Activated CD4-positive, alpha-beta memory T cell treated with anti-CD3 and anti-CD28 coated beads, Interleukin-2, amount 10 ng/mL, durations not matched to agents 7 days and 5 days (primary cell): Measurements from ENCODE around the gene C1QTNF3. TPM values are rescaled to one million over a fixed set of nuclear protein-coding genes. Genes with fewer than 3 reads are reported as not detected.
"Not testable (repeated sequence)": the region's sequence is repeated elsewhere in the genome, so short reads cannot be mapped to it uniquely, and the experiment has no call there.

Source experiments
- CTCF ChIA-PET: fragments of 350-600 bp; sonication (Branson Sonifier 250); formaldehyde crosslinking; loops from one replicate; lab custom pipeline; 2021; ENCODE audit warnings: antibody characterized with exemption, inconsistent platforms; lab: Charles Lee
- POLR2A ChIA-PET: fragments of 350-600 bp; sonication (Branson Sonifier 250); formaldehyde crosslinking; loops from one replicate; lab custom pipeline; 2021; ENCODE audit warnings: antibody characterized with exemption; lab: Charles Lee
- DNase-seq: peaks from one replicate; pipeline ENCODE4 v3.0.0-alpha.2; 2020
- H3K27ac Mint-ChIP-seq: one replicate; pipeline ENCODE4 v1.8.0; 2021; ENCODE audit warnings: mild to moderate bottlenecking, mixed read lengths
- H3K27me3 Mint-ChIP-seq: one replicate; pipeline ENCODE4 v1.8.0; 2021; ENCODE audit warnings: mixed read lengths
- H3K36me3 Mint-ChIP-seq: one replicate; pipeline ENCODE4 v1.8.0; 2021; ENCODE audit warnings: low read depth, mixed read lengths
- H3K4me1 Mint-ChIP-seq: one replicate; pipeline ENCODE4 v1.8.0; 2021; ENCODE audit warnings: mixed read lengths
- H3K4me3 Mint-ChIP-seq: one replicate; pipeline ENCODE4 v1.8.0; 2021; ENCODE audit warnings: mild to moderate bottlenecking, mixed read lengths
- H3K9me3 Mint-ChIP-seq: one replicate; pipeline ENCODE4 v1.8.0; 2021; ENCODE audit warnings: mixed read lengths
- total RNA-seq, 2 experiments: library from RNA; stranded (reverse); gene quantifications; one replicate each; pipeline ENCODE4 v1.2.3, GENCODE V29; 2021

The C1QTNF3 gene
- total RNA-seq, 2 experiments from 2014 or later: 2.5 to 3.3 TPM

DNA sequence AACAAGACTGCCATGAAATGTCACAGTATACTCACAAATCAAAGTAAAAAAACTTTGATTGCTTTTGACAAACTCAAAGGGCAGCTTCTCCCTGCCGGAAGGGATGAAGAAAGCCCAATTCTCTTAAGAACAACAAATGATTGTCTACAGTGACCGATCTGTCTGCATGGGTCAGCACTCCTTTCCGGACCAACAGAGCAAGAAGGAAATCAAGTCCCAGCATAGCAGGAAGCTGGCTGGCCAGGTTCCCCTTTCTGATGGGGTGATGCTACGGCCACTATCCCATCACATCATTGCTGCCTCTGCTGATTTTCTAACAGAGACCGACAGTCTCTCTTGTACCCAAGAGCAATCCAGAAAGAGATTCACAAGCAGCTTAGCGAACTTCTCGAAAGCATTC lies 692 bp downstream of the C1QTNF3 start:
- no peaks in the 10 kb centered on the region for H3K9me3 Mint-ChIP-seq
- ChIA-PET POLR2A (no interaction called here), CTCF (no interaction called here)

DNA sequence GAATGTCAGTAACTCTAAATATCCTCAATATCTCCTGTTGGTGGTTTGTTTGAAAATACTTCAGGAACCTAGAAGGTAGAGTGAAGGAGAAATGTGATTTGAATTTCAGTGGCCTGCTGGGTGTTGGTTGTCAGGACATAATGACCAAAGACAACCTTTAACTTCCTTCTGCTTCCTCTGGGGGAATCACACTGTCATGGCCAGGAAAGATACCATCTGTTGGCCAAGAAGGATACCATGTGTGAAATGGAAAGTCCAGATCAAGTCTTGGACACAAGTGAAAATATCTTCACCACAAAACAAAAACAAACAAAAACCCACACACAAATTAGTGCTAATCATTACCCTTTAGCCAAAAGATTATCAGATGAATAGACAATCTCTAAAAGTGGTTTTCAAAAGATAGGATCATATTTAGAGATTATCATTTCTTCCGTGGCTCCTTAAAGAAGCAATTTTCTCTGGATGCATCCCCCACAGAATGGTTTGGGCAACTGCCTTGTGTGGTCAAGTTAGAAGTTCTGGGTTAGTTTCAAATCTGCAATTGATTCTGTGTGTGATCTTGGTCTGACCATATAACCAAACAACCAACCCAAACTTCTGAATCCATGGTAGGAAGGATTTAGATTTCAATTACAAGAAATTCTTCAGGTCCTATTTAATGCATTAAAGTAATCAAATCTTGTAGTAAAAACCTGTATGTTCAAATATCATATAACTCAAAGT lies 1.6 kb downstream of the C1QTNF3 start:
- Mint-ChIP-seq H3K27ac (no peak overlapping the region), H3K36me3 (peaks cover 4% of the 10 kb centered on the region), H3K4me1 (no peaks in the 10 kb centered on the region), H3K9me3 (no peaks in the 10 kb centered on the region), H3K4me3 (no peak overlapping the region), H3K27me3 (no peaks in the 10 kb centered on the region)
- no peak for DNase-seq
- POLR2A ChIA-PET: no interaction called here
- CTCF ChIA-PET: no interaction called here

More for the DNA sequence above, 692 bp downstream of the C1QTNF3 start:
- Mint-ChIP-seq H3K27me3 (no peaks in the 10 kb centered on the region), H3K4me3 (no peak overlapping the region), H3K4me1 (no peaks in the 10 kb centered on the region), H3K27ac (no peak overlapping the region), H3K36me3 (peaks cover 4% of the 10 kb centered on the region)
- DNase-seq: no peak

DNA sequence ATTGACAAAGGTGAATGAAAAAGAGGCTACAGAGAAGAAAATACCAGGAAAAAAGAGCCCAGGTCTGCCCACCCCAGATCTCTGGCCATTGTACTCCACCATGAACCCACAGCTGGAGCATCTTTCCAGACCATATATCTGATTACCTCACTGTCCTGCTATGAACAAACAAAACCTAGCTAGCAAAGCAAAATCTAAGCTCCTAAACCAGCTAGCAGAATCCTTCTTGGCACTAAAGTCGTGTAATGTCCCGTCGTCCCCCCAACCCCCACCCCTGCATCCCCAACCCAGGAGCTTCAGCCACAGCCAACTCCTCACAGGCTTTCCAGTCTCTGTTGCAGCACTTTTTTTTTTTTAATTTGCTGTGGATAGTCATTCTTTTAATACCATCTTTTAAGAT lies 2.5 kb downstream of the C1QTNF3 start:
- H3K9me3 Mint-ChIP-seq: no peaks in the 10 kb centered on the region
- H3K4me3 Mint-ChIP-seq: no peak overlapping the region
- POLR2A ChIA-PET: no interaction called here
- CTCF ChIA-PET: no interaction called here
- peaks cover 4% of the 10 kb centered on the region for H3K36me3 Mint-ChIP-seq
- no peaks in the 10 kb centered on the region for H3K4me1 Mint-ChIP-seq
- H3K27ac Mint-ChIP-seq: no peak overlapping the region
- H3K27me3 Mint-ChIP-seq: no peaks in the 10 kb centered on the region
- DNase-seq: no peak

DNA sequence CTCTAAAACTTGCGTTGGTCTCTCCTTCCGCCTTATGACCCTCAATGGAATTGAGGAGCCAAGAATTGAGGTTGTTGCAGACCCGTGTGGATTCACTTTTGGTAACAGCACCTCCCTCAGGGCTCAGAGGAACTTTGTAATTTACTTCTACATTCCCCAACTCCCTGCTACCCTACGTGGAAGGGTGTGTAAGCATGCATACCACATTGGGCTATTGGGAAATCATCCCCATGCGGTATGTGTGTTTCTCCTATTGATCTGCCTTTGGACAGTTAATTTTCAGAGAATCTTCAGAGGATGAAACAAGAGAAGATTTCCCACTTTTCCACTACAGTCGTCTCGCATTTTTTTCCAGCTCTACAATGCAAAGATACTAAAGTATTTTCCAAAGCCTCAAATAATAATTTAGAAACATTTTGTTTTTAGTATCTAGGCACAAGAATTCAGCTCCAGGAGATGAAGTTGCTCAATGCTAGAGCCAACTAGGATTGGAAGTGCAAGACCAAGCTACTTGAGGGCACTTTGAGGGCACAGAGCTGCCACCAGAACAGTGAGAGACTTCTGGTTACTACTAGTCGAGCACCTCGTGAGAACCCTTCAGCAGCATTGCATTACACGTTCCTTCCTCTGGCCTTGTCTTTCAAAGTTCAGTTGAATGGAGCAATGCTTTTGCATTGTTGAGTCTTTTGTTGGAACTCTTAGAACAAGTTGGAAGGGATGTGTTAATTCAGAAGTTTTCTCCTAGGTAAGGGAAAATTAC lies 3.4 kb downstream of the C1QTNF3 start:
- Mint-ChIP-seq H3K4me3 (no peak overlapping the region), H3K27ac (no peak overlapping the region), H3K36me3 (peaks cover 4% of the 10 kb centered on the region), H3K27me3 (no peaks in the 10 kb centered on the region), H3K4me1 (no peaks in the 10 kb centered on the region), H3K9me3 (no peaks in the 10 kb centered on the region)
- DNase-seq: no peak
- ChIA-PET CTCF (no interaction called here), POLR2A (no interaction called here)

DNA sequence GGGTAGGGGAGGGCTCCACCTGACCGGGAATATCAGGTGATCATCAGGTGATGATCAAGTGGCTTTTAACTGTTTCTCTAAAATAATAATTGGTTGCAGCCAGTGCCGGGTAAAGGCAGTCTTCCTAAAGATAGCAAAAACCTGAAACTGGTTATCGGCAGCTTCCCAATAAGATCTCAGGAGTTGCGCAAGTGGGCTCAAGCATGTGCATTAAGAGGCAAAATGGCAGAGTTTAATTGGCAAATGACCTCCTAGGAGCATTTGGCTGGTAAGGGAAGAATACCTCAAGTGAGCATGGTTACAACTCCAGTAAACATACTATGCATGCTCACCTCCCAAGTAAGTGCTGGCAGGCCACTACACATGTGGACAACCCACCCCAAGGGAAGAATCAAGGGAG lies 4.2 kb downstream of the C1QTNF3 start:
- H3K4me1 Mint-ChIP-seq: no peaks in the 10 kb centered on the region

DNA sequence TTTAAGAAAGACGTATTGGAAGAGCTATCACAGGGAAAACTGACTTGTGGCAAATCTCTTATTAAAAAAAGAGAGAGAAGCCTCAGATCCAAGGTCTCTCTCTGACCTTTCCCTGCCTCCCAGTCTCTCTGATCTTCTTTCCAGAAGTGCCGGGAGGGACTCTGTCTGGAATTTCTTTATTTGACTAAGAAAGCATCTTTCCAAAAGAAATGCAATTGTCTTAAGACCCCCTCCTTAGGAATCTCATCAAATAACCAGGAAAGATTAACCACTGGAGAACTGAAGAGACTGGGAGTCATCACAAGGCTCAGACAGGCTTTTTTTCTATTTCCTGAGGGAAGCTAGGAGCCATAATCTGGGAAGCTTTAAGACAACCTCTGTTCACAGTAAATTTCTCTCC lies 4.6 kb downstream of the C1QTNF3 start:
- no peaks in the 10 kb centered on the region for H3K9me3 Mint-ChIP-seq
- no peaks in the 10 kb centered on the region for H3K27me3 Mint-ChIP-seq
- H3K27ac Mint-ChIP-seq: no peak overlapping the region
- DNase-seq: no peak
- H3K4me1 Mint-ChIP-seq: no peaks in the 10 kb centered on the region
- ChIA-PET POLR2A (no interaction called here), CTCF (no interaction called here)
- H3K36me3 Mint-ChIP-seq: peaks cover 5% of the 10 kb centered on the region
- H3K4me3 Mint-ChIP-seq: no peak overlapping the region

More for the DNA sequence above, 4.2 kb downstream of the C1QTNF3 start:
- DNase-seq: no peak
- POLR2A ChIA-PET: no interaction called here
- CTCF ChIA-PET: no interaction called here
- Mint-ChIP-seq H3K27ac (no peak overlapping the region), H3K27me3 (no peaks in the 10 kb centered on the region), H3K9me3 (no peaks in the 10 kb centered on the region), H3K4me3 (no peak overlapping the region), H3K36me3 (peaks cover 4% of the 10 kb centered on the region)

DNA sequence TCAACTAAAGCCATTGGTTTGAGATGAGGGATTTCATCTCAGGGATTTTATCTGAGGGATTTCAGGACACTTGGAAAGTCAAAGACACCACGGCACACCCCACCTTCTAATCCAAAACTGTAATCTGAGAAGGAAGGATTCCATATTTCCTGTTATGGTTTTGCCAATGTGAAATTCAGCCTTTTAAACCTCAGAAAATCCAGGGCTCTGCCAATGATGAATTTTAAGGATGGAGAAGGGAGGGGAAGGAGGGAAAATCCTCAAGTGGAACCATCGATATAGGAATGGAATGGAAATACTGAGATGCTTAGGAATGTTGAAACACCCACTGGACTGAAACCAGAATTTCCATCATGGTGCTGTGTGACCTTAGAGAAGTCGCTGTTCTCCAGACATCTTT lies 5.3 kb downstream of the C1QTNF3 start:
- DNase-seq: no peak
- Mint-ChIP-seq H3K4me3 (no peak overlapping the region), H3K36me3 (peaks cover 7% of the 10 kb centered on the region), H3K27ac (no peak overlapping the region), H3K27me3 (no peaks in the 10 kb centered on the region), H3K4me1 (no peaks in the 10 kb centered on the region), H3K9me3 (no peaks in the 10 kb centered on the region)
- CTCF ChIA-PET: no interaction called here
- POLR2A ChIA-PET: interaction anchor here (0.5 kb wide), 1 partner anchor 10 kb away, joined by 3 read pairs; no protein-coding TSS in a partner anchor

DNA sequence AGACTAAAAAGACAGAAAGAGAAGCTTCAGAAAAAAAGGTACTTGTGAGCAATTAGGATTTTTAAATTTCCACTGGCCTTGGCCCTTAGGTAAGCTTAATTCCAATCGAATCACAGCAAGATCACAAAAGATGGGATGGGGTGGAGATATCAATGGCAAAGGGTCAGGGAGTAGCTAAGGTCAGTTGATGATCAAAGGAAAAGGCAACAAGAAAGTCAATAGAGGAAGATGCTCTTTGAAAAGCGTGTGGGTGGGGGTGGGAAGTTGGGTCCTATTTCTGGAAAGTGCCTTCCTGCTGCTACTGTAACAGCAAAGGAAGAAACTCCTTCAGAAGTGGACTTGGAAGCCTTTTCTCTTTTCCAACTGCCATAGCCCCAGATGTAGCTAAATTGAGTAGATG lies 7.3 kb downstream of the C1QTNF3 start:
- POLR2A ChIA-PET: no interaction called here
- DNase-seq: no peak
- Mint-ChIP-seq H3K4me1 (no peaks in the 10 kb centered on the region), H3K36me3 (peaks cover 7% of the 10 kb centered on the region), H3K27me3 (no peaks in the 10 kb centered on the region), H3K27ac (no peak overlapping the region), H3K4me3 (no peak overlapping the region), H3K9me3 (no peaks in the 10 kb centered on the region)
- CTCF ChIA-PET: interaction anchor here (0.9 kb wide), 1 partner anchor 38 kb away, joined by 4 read pairs; no protein-coding TSS in a partner anchor

DNA sequence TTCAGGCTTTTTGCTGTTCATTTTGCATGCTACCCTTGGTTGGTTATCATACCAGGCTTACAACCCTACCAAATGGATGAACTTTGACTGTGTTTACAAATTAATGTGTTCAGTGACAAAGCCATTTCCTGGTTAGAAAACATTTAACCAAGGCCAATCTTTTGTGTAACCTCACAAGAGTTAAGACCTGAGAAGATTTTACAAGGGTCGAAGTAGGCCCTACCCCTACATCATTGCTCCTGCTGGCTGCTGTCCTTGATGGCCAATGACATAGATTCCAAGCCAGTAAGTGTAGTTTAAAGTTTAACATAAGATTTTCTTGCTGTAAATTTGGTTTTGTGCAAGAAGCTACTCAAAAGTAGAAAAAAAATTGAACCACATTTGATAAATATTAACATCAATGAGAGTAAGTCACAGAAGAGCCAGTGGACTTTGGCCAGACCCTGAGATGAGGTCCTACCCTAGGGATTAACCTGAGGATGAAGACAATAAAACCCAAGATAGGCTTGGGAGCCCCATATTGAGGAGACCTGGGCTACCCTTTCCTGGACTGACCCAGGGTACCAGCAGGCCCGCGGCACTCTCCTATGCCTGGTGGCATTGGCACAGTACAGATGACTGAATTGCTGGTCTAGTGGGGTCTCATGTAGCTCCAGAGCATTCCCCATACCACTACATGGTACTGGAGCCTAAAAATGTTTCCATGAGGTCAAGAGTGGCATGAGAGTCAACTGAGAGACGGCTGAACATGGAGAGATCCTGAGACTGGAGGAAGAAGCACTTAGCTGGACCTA lies 8.3 kb downstream of the C1QTNF3 start:
- Mint-ChIP-seq H3K36me3 (peaks cover 7% of the 10 kb centered on the region), H3K27me3 (no peaks in the 10 kb centered on the region), H3K4me3 (no peak overlapping the region), H3K27ac (no peak overlapping the region), H3K9me3 (no peaks in the 10 kb centered on the region), H3K4me1 (no peaks in the 10 kb centered on the region)
- POLR2A ChIA-PET: no interaction called here
- DNase-seq: no peak
- CTCF ChIA-PET: no interaction called here

DNA sequence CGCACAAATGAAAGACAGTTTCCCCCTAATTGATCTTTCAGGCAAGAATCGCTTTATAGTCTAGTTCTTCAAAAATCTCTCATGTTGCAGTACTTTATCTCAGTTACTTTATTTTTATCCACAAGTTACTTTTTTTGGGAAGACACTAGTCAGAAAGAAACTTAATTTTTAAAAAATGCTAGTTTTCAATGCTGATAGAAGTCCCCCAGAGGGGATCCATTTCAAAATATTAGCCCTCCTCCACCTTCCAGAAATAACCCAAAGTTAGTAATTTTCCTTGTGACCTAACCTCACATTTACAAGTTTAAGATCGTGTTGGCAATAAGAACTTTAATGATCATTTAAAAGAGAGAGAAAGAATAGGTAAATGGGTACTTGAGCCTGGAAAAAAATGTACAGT lies 11.0 kb downstream of the C1QTNF3 start:
- no peak overlapping the region for H3K27ac Mint-ChIP-seq
- ChIA-PET POLR2A (interaction anchor here (0.8 kb wide), 1 partner anchor 10 kb away, joined by 3 read pairs; no protein-coding TSS in a partner anchor), CTCF (no interaction called here)
- no peaks in the 10 kb centered on the region for H3K27me3 Mint-ChIP-seq
- H3K4me3 Mint-ChIP-seq: no peak overlapping the region
- H3K36me3 Mint-ChIP-seq: peaks cover 8% of the 10 kb centered on the region
- DNase-seq: no peak
- no peaks in the 10 kb centered on the region for H3K9me3 Mint-ChIP-seq
- no peaks in the 10 kb centered on the region for H3K4me1 Mint-ChIP-seq

DNA sequence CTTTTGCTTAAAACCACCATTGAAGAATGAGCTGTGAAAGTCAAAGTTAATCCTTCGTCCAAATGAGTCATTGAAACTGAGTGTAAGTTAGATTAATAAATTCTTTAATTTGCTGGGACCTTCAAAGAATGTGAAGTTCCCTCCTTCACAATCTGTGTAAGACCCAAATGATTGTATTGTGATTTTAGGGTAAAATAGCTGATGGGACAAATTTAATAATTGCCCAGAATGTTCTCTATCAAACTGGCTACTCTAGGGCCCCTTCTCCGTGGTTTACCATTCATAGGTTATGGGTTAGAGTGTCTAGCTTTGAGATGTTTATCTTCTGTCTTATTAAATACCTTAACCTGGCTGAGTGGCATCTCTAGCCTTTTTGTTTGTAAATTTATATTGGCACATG lies 11.9 kb downstream of the C1QTNF3 start:
- no peaks in the 10 kb centered on the region for H3K27me3 Mint-ChIP-seq
- H3K4me3 Mint-ChIP-seq: no peak overlapping the region
- H3K9me3 Mint-ChIP-seq: no peaks in the 10 kb centered on the region
- ChIA-PET POLR2A (interaction anchor here (0.6 kb wide), 1 partner anchor 176 kb away, joined by 3 read pairs; no protein-coding TSS in a partner anchor), CTCF (interaction anchor here (1.2 kb wide), 1 partner anchor 24 kb away, joined by 3 read pairs; no protein-coding TSS in a partner anchor)
- no peak overlapping the region for H3K27ac Mint-ChIP-seq
- peaks cover 8% of the 10 kb centered on the region for H3K36me3 Mint-ChIP-seq
- DNase-seq: no peak
- H3K4me1 Mint-ChIP-seq: no peaks in the 10 kb centered on the region

DNA sequence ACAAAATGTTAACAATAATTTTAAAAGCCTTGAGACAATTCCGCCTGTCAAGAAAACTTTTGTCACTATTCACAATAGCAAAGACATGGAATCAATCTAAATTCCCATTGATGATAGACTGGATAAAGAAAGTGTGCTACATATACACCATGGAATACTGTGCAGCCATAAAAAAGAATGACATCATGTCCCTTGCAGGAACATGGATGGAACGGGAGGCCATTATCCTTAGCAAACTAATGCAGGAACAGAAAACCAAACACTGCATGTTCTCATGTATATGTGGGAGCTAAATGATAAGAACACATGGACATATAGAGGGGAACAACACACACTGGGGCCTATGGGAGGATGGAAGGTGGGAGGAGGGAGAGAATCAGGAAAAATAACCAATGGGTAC lies 12.4 kb downstream of the C1QTNF3 start:
- H3K36me3 Mint-ChIP-seq, H3K27me3 Mint-ChIP-seq, H3K9me3 Mint-ChIP-seq, POLR2A ChIA-PET, H3K27ac Mint-ChIP-seq, H3K4me3 Mint-ChIP-seq, DNase-seq, H3K4me1 Mint-ChIP-seq: not testable (repeated sequence)
- CTCF ChIA-PET: interaction anchor here (1.2 kb wide), 1 partner anchor 23 kb away, joined by 3 read pairs; no protein-coding TSS in a partner anchor

DNA sequence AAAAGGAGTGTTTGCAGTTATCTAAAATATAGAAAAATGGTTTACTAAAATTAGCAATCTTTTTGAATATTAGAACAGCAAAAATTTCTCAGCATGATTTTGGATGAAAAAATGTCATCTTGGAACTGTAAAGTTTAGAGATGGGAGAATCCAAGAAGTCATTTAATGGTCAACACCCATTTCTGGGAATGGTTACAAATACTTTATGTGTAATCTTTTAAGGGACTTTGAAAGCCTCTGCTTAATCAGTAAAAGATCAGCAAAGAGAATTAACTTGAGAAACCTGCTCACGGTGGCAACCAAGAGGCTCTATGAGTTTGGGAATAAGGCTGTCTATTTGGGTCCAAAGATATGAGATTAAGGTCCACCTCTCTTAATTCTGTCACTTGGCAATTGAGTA lies 13.0 kb downstream of the C1QTNF3 start:
- no peak for DNase-seq
- ChIA-PET CTCF (no interaction called here), POLR2A (no interaction called here)
- H3K27ac Mint-ChIP-seq: no peak overlapping the region
- no peaks in the 10 kb centered on the region for H3K4me1 Mint-ChIP-seq
- no peaks in the 10 kb centered on the region for H3K27me3 Mint-ChIP-seq
- peaks cover 8% of the 10 kb centered on the region for H3K36me3 Mint-ChIP-seq
- H3K9me3 Mint-ChIP-seq: no peaks in the 10 kb centered on the region
- no peak overlapping the region for H3K4me3 Mint-ChIP-seq
